Measurements from ENCODE around the gene HOXB5.
A peak's percentile ranks its signal among the peaks of the same experiment; 100 is the strongest.

The HOXB5 gene

DNA sequence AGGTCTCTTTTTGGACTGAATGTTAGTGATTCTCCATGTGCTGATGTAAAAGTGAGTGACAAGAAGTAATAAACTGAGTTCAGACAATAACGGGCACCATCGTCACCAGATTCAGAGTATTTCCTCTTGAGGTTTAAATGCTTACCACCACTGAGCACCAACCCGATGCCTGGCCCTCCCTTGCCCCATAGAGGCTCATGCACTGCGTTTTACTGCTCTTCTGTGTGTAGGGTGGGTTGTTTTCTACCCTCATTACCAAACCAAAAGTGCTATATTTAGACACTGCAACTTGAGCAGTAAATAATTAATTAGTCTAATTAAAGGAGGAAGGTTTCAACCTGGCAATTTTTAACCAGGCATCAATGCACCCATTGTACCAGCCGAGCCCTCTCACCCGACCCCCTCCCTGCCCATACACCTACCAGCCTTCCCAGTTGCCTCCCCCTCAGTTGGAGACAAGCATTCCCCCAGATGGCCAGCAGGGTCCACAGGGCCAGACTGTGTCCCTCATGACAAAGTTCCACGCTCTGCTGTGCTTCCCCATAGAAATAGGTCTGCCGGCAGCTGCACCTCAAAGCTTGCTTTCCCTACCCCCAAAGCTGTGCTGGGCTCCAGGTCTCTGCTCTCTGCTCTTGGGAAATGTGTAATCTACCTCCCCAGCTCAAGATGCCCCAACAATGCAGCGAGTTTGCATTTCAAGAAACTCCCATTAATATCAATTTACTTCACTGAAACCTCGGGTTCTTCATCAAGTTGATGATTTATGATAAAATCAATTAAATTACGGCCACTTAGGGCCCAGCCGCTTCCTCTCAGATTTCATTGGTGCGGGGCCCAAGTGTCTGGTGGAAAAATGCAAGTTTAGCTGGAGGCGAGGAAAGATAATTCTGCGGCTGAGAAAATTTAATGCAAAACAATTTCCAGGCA lies 31.4 kb downstream of the HOXB5 start:
- WGBS (ENCODE audit: extremely low coverage, insufficient coverage, insufficient read length): no CpG with 5 or more reads among the region's 15 CpGs
- peaks cover 7% of the 10 kb centered on the region for H3K9me3 ChIP-seq (ENCODE audit: insufficient read depth, low read depth, low read length)

DNA sequence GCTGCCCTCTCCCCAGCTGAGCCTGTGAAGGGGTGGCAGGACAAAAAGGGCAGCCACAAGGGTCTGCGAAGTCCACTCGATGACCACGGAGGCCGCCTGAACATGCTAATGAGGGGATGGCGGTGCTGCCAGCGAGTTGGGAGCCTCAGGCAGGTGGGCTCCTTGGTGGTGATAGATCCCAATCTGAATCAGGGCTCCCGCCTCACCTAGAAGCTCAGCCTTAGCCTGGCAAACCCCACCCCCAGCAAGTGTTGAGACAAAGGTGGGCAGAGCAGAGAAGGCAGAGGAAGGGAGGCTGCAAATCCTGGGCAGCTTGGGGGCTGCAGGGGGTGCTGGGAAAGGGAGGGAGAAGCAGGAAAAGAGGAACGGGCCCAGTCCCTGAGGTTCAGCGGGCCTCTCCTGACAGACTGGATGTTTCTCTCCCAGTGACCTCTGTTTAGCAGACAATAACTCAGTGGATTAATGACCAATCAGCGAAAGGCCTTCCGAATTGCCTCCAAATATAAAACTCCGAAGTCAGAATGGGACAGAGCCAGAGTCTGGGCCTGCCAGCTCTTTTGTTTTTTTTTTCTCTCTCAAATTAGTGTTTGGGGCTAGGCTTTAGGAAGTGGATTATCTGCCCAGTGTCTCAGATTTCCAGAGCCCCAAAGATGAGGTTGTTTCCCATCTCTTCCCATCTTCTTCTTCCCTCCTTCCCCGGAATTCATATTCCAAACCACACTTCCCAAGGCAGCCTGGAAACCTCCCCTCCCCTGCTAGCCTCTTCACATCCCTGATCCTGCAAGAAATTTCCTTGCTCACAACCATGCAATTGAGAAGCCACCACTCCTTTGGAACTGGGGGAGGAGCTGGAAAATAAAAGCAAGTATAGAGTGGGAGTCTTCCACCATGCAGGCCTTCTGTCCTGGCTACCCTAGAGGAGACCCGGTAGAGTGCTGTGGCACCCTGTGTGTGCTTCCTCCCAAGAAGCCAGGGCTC lies 33.5 kb downstream of the HOXB5 start:
- H2BK5ac ChIP-seq (ENCODE audit: low read depth, low read length, poor library complexity): no peak overlapping the region
- H2AK5ac ChIP-seq (ENCODE audit: low read length): no peak overlapping the region
- H4K12ac ChIP-seq (ENCODE audit: low read depth, low read length): no peak overlapping the region
- no peak for DNase-seq
- H3K4me2 ChIP-seq (ENCODE audit: low read length): no peak overlapping the region
- H3K9ac ChIP-seq (ENCODE audit: low read length): no peak overlapping the region
- H3K79me2 ChIP-seq (ENCODE audit: control insufficient read depth, insufficient read depth, low read length, poor library complexity): peaks cover 4% of the 10 kb centered on the region
- H3K27ac ChIP-seq (ENCODE audit: low read depth, low read length): no peak overlapping the region
- H3K4me1 ChIP-seq (ENCODE audit: control insufficient read depth in 1 of 2, insufficient read depth in 2 of 2, low read length in 2 of 2): peaks cover 13 to 15% of the 10 kb centered on the region in 2 experiments
- peaks cover 0 to 2% of the 10 kb centered on the region in 2 experiments for H3K36me3 ChIP-seq (ENCODE audit: control insufficient read depth in 1 of 2, insufficient read depth in 2 of 2, low read length in 2 of 2)
- H2BK120ac ChIP-seq (ENCODE audit: insufficient read depth, low read length, poor library complexity): no peak overlapping the region
- no peak overlapping the region for H4K8ac ChIP-seq (ENCODE audit: low read depth, low read length)
- peaks cover 5% of the 10 kb centered on the region for H3K79me1 ChIP-seq (ENCODE audit: low read length)
- H3K9me3 ChIP-seq (ENCODE audit: insufficient read depth, low read depth, low read length): peaks cover 7% of the 10 kb centered on the region
- H3K23ac ChIP-seq (ENCODE audit: low read length): no peak overlapping the region
- H3K4ac ChIP-seq (ENCODE audit: low read depth, low read length): no peak overlapping the region
- H2AFZ ChIP-seq (ENCODE audit: insufficient read depth, low read length, poor library complexity): no peak overlapping the region
- no peak overlapping the region for H2BK12ac ChIP-seq (ENCODE audit: low read length)
- no peak overlapping the region for H3K4me3 ChIP-seq (ENCODE audit: low read depth, low read length)
- no CpG with 5 or more reads among the region's 14 CpGs for WGBS (ENCODE audit: extremely low coverage, insufficient coverage, insufficient read length)
- H3K27me3 ChIP-seq (ENCODE audit: insufficient read depth, low read length): peaks cover 7% of the 10 kb centered on the region
- H4K91ac ChIP-seq (ENCODE audit: low read depth, low read length): no peak overlapping the region
- no peak overlapping the region for H3K18ac ChIP-seq (ENCODE audit: low read length)
- H3K14ac ChIP-seq (ENCODE audit: low read length): no peak overlapping the region

More for the DNA sequence above, 31.4 kb downstream of the HOXB5 start:
- Histone ChIP-seq H3K18ac (ENCODE audit: low read length) (no peak overlapping the region), H3K4me3 (ENCODE audit: low read depth, low read length) (no peak overlapping the region), H3K9ac (ENCODE audit: low read length) (no peak overlapping the region), H3K79me1 (ENCODE audit: low read length) (peaks cover 3% of the 10 kb centered on the region), H3K4ac (ENCODE audit: low read depth, low read length) (no peak overlapping the region), H3K79me2 (ENCODE audit: control insufficient read depth, insufficient read depth, low read length, poor library complexity) (peaks cover 3% of the 10 kb centered on the region), H2BK12ac (ENCODE audit: low read length) (no peak overlapping the region), H3K27me3 (ENCODE audit: insufficient read depth, low read length) (peaks cover 11% of the 10 kb centered on the region), H3K23ac (ENCODE audit: low read length) (no peak overlapping the region), H2BK120ac (ENCODE audit: insufficient read depth, low read length, poor library complexity) (no peak overlapping the region), H4K12ac (ENCODE audit: low read depth, low read length) (no peak overlapping the region), H3K4me1 (ENCODE audit: control insufficient read depth in 1 of 2, insufficient read depth in 2 of 2, low read length in 2 of 2) (peaks cover 8 to 14% of the 10 kb centered on the region in 2 experiments), H2BK5ac (ENCODE audit: low read depth, low read length, poor library complexity) (no peak overlapping the region), H3K36me3 (ENCODE audit: control insufficient read depth in 1 of 2, insufficient read depth in 2 of 2, low read length in 2 of 2) (peaks cover 0 to 2% of the 10 kb centered on the region in 2 experiments), H4K8ac (ENCODE audit: low read depth, low read length) (no peak overlapping the region), H2AFZ (ENCODE audit: insufficient read depth, low read length, poor library complexity) (no peak overlapping the region), H3K4me2 (ENCODE audit: low read length) (no peak overlapping the region), H3K14ac (ENCODE audit: low read length) (no peak overlapping the region), H2AK5ac (ENCODE audit: low read length) (no peak overlapping the region), H4K91ac (ENCODE audit: low read depth, low read length) (no peak overlapping the region), H3K27ac (ENCODE audit: low read depth, low read length) (no peak overlapping the region)
- peak in 1 of 2 donors; percentile 4 for DNase-seq

DNA sequence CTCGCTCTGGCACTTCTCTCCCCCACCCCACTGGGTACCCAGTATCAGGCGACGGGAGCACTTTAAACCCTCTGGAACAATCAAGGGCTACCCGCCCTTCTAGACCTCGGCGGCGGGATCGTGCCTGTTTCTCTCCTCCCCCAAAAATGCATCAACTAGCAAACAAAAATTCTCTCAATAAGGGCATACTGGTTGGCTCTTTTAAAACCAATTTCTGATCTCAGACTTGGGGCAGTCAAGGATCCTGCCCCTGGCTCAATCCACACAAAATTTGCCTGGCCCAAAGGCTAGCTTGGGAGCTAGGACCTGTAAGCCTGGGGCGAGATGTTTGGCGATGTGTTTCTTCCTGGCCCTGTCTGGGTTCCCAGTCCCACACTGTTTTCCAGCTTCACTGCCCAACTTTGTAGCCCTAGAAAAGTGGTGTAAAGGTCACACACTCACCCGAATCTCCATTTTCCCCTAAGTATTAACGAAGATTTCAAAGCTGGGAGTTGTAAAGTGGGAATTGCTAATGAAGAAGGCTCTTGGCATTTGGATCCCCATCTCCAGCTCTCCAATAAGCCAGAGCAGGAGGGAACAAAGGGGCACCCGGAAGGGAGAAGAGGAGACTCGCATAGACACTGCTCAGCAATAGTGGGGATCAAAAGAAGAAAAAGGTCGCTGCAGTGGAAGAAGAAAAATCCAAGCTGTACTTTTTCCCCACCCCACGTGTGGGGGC lies 34.3 kb downstream of the HOXB5 start:
- Histone ChIP-seq H3K79me1 (ENCODE audit: low read length) (peaks cover 9% of the 10 kb centered on the region), H3K9ac (ENCODE audit: low read length) (no peak overlapping the region), H3K18ac (ENCODE audit: low read length) (no peak overlapping the region), H3K36me3 (ENCODE audit: control insufficient read depth in 1 of 2, insufficient read depth in 2 of 2, low read length in 2 of 2) (peaks cover 0 to 2% of the 10 kb centered on the region in 2 experiments), H3K4me1 (ENCODE audit: control insufficient read depth in 1 of 2, insufficient read depth in 2 of 2, low read length in 2 of 2) (peaks cover 13 to 14% of the 10 kb centered on the region in 2 experiments), H2BK12ac (ENCODE audit: low read length) (no peak overlapping the region), H3K14ac (ENCODE audit: low read length) (no peak overlapping the region), H3K4ac (ENCODE audit: low read depth, low read length) (no peak overlapping the region), H4K12ac (ENCODE audit: low read depth, low read length) (no peak overlapping the region), H3K27ac (ENCODE audit: low read depth, low read length) (no peak overlapping the region), H2AK5ac (ENCODE audit: low read length) (no peak overlapping the region), H3K27me3 (ENCODE audit: insufficient read depth, low read length) (peaks cover 2% of the 10 kb centered on the region), H4K91ac (ENCODE audit: low read depth, low read length) (no peak overlapping the region), H2BK120ac (ENCODE audit: insufficient read depth, low read length, poor library complexity) (no peak overlapping the region), H3K23ac (ENCODE audit: low read length) (no peak overlapping the region), H2AFZ (ENCODE audit: insufficient read depth, low read length, poor library complexity) (no peak overlapping the region), H4K8ac (ENCODE audit: low read depth, low read length) (no peak overlapping the region), H2BK5ac (ENCODE audit: low read depth, low read length, poor library complexity) (no peak overlapping the region), H3K4me3 (ENCODE audit: low read depth, low read length) (no peak overlapping the region), H3K79me2 (ENCODE audit: control insufficient read depth, insufficient read depth, low read length, poor library complexity) (peaks cover 8% of the 10 kb centered on the region), H3K9me3 (ENCODE audit: insufficient read depth, low read depth, low read length) (peaks cover 3% of the 10 kb centered on the region), H3K4me2 (ENCODE audit: low read length) (no peak overlapping the region)
- WGBS (ENCODE audit: extremely low coverage, insufficient coverage, insufficient read length): no CpG with 5 or more reads among the region's 16 CpGs
- DNase-seq: no peak

DNA sequence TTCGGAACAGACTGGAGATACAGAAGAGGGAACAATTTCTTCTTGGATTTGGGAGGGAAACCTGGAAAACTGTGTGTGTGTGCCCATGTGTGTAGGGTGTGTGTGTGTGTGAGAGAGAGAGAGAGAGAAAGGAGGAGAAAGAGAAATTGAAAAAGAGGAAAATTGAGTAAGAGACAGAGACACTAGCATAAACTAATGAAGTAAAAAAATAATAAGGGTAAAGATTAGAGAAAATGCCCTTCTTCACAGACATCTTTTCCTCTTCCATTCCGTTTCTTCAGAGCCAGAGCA lies 34.8 kb downstream of the HOXB5 start:
- no peak overlapping the region for H2BK12ac ChIP-seq (ENCODE audit: low read length)
- H3K4me2 ChIP-seq (ENCODE audit: low read length): no peak overlapping the region
- DNase-seq: no peak
- no peak overlapping the region for H3K4ac ChIP-seq (ENCODE audit: low read depth, low read length)
- no peak overlapping the region for H4K91ac ChIP-seq (ENCODE audit: low read depth, low read length)
- no peak overlapping the region for H3K23ac ChIP-seq (ENCODE audit: low read length)
- H3K18ac ChIP-seq (ENCODE audit: low read length): no peak overlapping the region
- H3K79me2 ChIP-seq (ENCODE audit: control insufficient read depth, insufficient read depth, low read length, poor library complexity): peaks cover 8% of the 10 kb centered on the region
- no CpG with 5 or more reads among the region's 2 CpGs for WGBS (ENCODE audit: extremely low coverage, insufficient coverage, insufficient read length)
- no peak overlapping the region for H2AK5ac ChIP-seq (ENCODE audit: low read length)
- no peak overlapping the region for H3K9ac ChIP-seq (ENCODE audit: low read length)
- no peak overlapping the region for H3K27ac ChIP-seq (ENCODE audit: low read depth, low read length)
- H3K14ac ChIP-seq (ENCODE audit: low read length): no peak overlapping the region
- H3K27me3 ChIP-seq (ENCODE audit: insufficient read depth, low read length): peaks cover 2% of the 10 kb centered on the region
- H2BK5ac ChIP-seq (ENCODE audit: low read depth, low read length, poor library complexity): no peak overlapping the region
- H3K9me3 ChIP-seq (ENCODE audit: insufficient read depth, low read depth, low read length): peaks cover 3% of the 10 kb centered on the region
- no peak overlapping the region for H3K4me3 ChIP-seq (ENCODE audit: low read depth, low read length)
- peaks cover 14 to 15% of the 10 kb centered on the region in 2 experiments for H3K4me1 ChIP-seq (ENCODE audit: control insufficient read depth in 1 of 2, insufficient read depth in 2 of 2, low read length in 2 of 2)
- no peak overlapping the region for H4K12ac ChIP-seq (ENCODE audit: low read depth, low read length)
- peaks cover 0 to 2% of the 10 kb centered on the region in 2 experiments for H3K36me3 ChIP-seq (ENCODE audit: control insufficient read depth in 1 of 2, insufficient read depth in 2 of 2, low read length in 2 of 2)
- no peak overlapping the region for H4K8ac ChIP-seq (ENCODE audit: low read depth, low read length)
- H3K79me1 ChIP-seq (ENCODE audit: low read length): peaks cover 9% of the 10 kb centered on the region
- no peak overlapping the region for H2BK120ac ChIP-seq (ENCODE audit: insufficient read depth, low read length, poor library complexity)
- H2AFZ ChIP-seq (ENCODE audit: insufficient read depth, low read length, poor library complexity): no peak overlapping the region

All from trophoblast cell (in vitro differentiated cells and primary cell).